C4-2B (cell line): Measurements from ENCODE around the gene SYT14.

Source experiments
- H3K27ac ChIP-seq: fragments of 450-650 bp; 2 replicates; pipeline ENCODE4 v1.5.1; 2017
- CTCF ChIP-seq: fragments of 450-650 bp; conservative IDR thresholded peaks from 2 replicates; pipeline ENCODE4 v1.5.1; 2017; ENCODE audit warnings: mild to moderate bottlenecking
- ZFX ChIP-seq: fragments of 450-650 bp; IDR thresholded peaks from 2 replicates; pipeline ENCODE4 v1.6.1; 2017

SYT14 gene

GRCh38 chr1:209926045-209926444, 12.0 kb upstream of the SYT14 start:
- TF ChIP-seq ZFX: no peak
- TF ChIP-seq CTCF: no peak
- no peak overlapping the region for H3K27ac ChIP-seq

GRCh38 chr1:209927466-209927865, 10.6 kb upstream of the SYT14 start:
- TF ChIP-seq ZFX: no peak
- TF ChIP-seq CTCF: no peak
- no peak overlapping the region for H3K27ac ChIP-seq

GRCh38 chr1:209929751-209930150, 8.3 kb upstream of the SYT14 start:
- TF ChIP-seq ZFX (no peak), CTCF (no peak)
- H3K27ac ChIP-seq: no peak overlapping the region

GRCh38 chr1:209931141-209931540, 6.9 kb upstream of the SYT14 start:
- TF ChIP-seq ZFX (no peak), CTCF (no peak)
- H3K27ac ChIP-seq: no peak overlapping the region

GRCh38 chr1:209936125-209936524, 1.9 kb upstream of the SYT14 start:
- TF ChIP-seq ZFX (no peak), CTCF (no peak)
- H3K27ac ChIP-seq: no peak overlapping the region

- H3K27ac ChIP-seq: no peak overlapping the region
- TF ChIP-seq ZFX: no peak
- TF ChIP-seq CTCF: no peak
These were observed 7.4 kb downstream of the SYT14 start for GRCh38 chr1:209945377-209945776.

- no peak overlapping the region for H3K27ac ChIP-seq
- TF ChIP-seq CTCF: no peak
- no peak for TF ChIP-seq ZFX
These were observed 10.1 kb downstream of the SYT14 start for GRCh38 chr1:209948155-209948554.
